ENCODE results near the gene LRFN5. TPM values are rescaled to one million over a fixed set of nuclear protein-coding genes. Genes with fewer than 3 reads are reported as not detected.
"Not testable (repeated sequence)": the region's sequence is repeated elsewhere in the genome, so short reads cannot be mapped to it uniquely, and the experiment has no call there.

LRFN5 gene
- 12.0 TPM for total RNA-seq

- no peaks in the 10 kb centered on the region for H3K36me3 ChIP-seq (ENCODE audit: control insufficient read depth in 3 of 3, insufficient read depth in 3 of 3, low read length in 3 of 3)
- H3K4me3 ChIP-seq (ENCODE audit: low read length in 3 of 3) = peak within 1 kb of the TSS; percentile 70 to 80 (median 72)
- H3K27ac ChIP-seq (ENCODE audit: low read depth, low read length) = no peak within 1 kb of the TSS
- H3K9ac ChIP-seq (ENCODE audit: low read depth in 1 of 3, low read length in 3 of 3) = peak within 1 kb of the TSS; percentile 16 to 45 (median 29)
- H3K4me1 ChIP-seq (ENCODE audit: control insufficient read depth in 3 of 3, insufficient read depth in 3 of 3, low read length in 3 of 3) = peaks cover 26 to 34% (median 29%) of the 10 kb centered on the region in 3 donors
- H3K27me3 ChIP-seq (ENCODE audit: control insufficient read depth in 3 of 3, insufficient read depth in 3 of 3, low read length in 3 of 3) = peaks cover 46 to 65% (median 59%) of the 10 kb centered on the region in 3 donors
- H3K9me3 ChIP-seq (ENCODE audit: control insufficient read depth in 3 of 3, low read length in 3 of 3) = no peaks in the 10 kb centered on the region
Observed at GRCh38 chr14:41606532-41607303, at the start of gene LRFN5. LRFN5 (plus strand) TSS chr14:41606876.

GRCh38 chr14:41558490-41558889 lies 48.2 kb upstream of the LRFN5 start:
- Histone ChIP-seq H3K27ac (ENCODE audit: low read depth, low read length) (no peak overlapping the region), H3K9me3 (ENCODE audit: control insufficient read depth in 3 of 3, low read length in 3 of 3) (no peaks in the 10 kb centered on the region), H3K4me1 (ENCODE audit: control insufficient read depth in 3 of 3, insufficient read depth in 3 of 3, low read length in 3 of 3) (no peaks in the 10 kb centered on the region), H3K36me3 (ENCODE audit: control insufficient read depth in 3 of 3, insufficient read depth in 3 of 3, low read length in 3 of 3) (no peaks in the 10 kb centered on the region), H3K9ac (ENCODE audit: low read depth in 1 of 3, low read length in 3 of 3) (no peak overlapping the region), H3K27me3 (ENCODE audit: control insufficient read depth in 3 of 3, insufficient read depth in 3 of 3, low read length in 3 of 3) (no peaks in the 10 kb centered on the region), H3K4me3 (ENCODE audit: low read length in 3 of 3) (no peak overlapping the region)

DNA sequence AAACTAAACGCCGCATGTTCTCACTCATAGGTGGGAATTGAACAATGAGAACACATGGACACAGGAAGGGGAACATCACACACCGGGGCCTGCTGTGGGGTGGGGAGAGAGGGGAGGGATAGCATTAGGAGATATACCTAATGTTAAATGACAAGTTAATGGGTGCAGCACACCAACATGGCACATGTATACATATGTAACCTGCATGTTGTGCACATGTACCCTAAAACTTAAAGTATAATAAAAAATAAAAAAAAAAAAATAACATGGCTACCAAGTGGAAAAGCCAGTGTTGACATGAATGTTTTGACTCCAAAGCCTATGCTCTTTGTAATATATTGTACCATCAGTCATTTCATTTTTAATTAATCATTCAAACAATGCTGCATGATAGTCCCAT lies 39.8 kb upstream of the LRFN5 start:
- not testable (repeated sequence) for H3K9me3 ChIP-seq (ENCODE audit: control insufficient read depth in 3 of 3, low read length in 3 of 3); H3K4me3 ChIP-seq (ENCODE audit: low read length in 3 of 3)

DNA sequence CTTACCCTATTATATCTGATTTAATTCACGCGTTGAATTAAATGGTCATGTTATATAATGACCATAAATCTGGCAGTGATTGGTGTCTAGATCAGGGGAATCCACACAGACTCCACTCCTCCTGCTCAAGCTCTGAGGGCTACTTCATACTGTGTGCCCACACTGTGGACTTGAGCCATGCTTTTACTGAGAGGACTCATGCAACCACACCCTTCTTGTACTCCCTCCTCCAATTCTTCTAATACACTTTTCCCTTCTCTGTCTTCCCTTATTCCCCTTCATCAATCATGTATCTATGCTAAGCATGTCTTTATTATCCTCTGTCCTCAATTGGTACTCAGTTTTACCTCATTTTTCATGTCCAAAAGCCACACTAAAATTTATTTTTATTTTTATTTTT lies 37.7 kb upstream of the LRFN5 start:
- Histone ChIP-seq H3K27me3 (ENCODE audit: control insufficient read depth in 3 of 3, insufficient read depth in 3 of 3, low read length in 3 of 3) (no peaks in the 10 kb centered on the region), H3K36me3 (ENCODE audit: control insufficient read depth in 3 of 3, insufficient read depth in 3 of 3, low read length in 3 of 3) (no peaks in the 10 kb centered on the region), H3K9ac (ENCODE audit: low read depth in 1 of 3, low read length in 3 of 3) (no peak overlapping the region), H3K9me3 (ENCODE audit: control insufficient read depth in 3 of 3, low read length in 3 of 3) (no peaks in the 10 kb centered on the region), H3K27ac (ENCODE audit: low read depth, low read length) (no peak overlapping the region), H3K4me3 (ENCODE audit: low read length in 3 of 3) (no peak overlapping the region), H3K4me1 (ENCODE audit: control insufficient read depth in 3 of 3, insufficient read depth in 3 of 3, low read length in 3 of 3) (no peaks in the 10 kb centered on the region)

More for the DNA sequence above, 39.8 kb upstream of the LRFN5 start:
- not testable (repeated sequence) for H3K36me3 ChIP-seq (ENCODE audit: control insufficient read depth in 3 of 3, insufficient read depth in 3 of 3, low read length in 3 of 3); H3K9ac ChIP-seq (ENCODE audit: low read depth in 1 of 3, low read length in 3 of 3); H3K27me3 ChIP-seq (ENCODE audit: control insufficient read depth in 3 of 3, insufficient read depth in 3 of 3, low read length in 3 of 3); H3K4me1 ChIP-seq (ENCODE audit: control insufficient read depth in 3 of 3, insufficient read depth in 3 of 3, low read length in 3 of 3); H3K27ac ChIP-seq (ENCODE audit: low read depth, low read length)

DNA sequence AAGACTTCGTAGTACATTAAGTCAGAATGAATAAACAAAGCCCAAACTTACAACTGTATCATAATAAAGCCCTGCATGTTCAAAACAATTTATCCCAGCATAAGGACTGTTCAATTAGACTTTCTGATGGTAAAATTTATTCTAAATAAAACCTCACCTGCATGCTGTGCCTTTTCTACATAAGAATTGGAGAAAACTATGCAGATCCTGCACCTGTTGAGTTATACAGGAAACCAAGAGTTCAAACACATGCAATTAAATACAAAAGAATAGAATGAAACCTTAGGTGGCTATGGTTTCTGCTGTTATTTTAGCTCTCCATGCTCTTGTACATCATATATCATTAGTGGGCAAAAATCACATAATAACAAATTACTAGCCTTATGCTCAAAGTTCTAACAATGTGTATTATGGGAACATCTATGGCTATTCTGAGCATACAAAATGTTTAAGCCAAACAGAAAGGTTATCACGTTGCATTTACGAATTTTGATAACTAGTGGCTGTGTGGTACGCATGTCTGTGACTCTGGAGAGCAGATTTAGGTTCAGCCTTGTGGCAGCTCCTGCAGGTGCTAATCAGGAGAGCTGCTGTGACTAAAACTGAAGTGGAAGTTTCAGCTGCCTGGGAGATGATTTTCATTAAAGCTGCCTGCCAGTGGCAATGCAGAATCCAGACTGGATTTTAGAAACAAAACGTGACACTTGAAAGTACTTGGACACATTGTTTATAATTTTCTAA lies 36.1 kb upstream of the LRFN5 start:
- Histone ChIP-seq H3K36me3 (ENCODE audit: control insufficient read depth in 3 of 3, insufficient read depth in 3 of 3, low read length in 3 of 3) (no peaks in the 10 kb centered on the region), H3K27ac (ENCODE audit: low read depth, low read length) (no peak overlapping the region), H3K9me3 (ENCODE audit: control insufficient read depth in 3 of 3, low read length in 3 of 3) (no peaks in the 10 kb centered on the region), H3K4me3 (ENCODE audit: low read length in 3 of 3) (no peak overlapping the region), H3K27me3 (ENCODE audit: control insufficient read depth in 3 of 3, insufficient read depth in 3 of 3, low read length in 3 of 3) (no peaks in the 10 kb centered on the region), H3K4me1 (ENCODE audit: control insufficient read depth in 3 of 3, insufficient read depth in 3 of 3, low read length in 3 of 3) (no peaks in the 10 kb centered on the region), H3K9ac (ENCODE audit: low read depth in 1 of 3, low read length in 3 of 3) (no peak overlapping the region)

- Histone ChIP-seq H3K9me3 (ENCODE audit: control insufficient read depth in 3 of 3, low read length in 3 of 3) (no peaks in the 10 kb centered on the region), H3K27ac (ENCODE audit: low read depth, low read length) (no peak overlapping the region), H3K4me3 (ENCODE audit: low read length in 3 of 3) (no peak overlapping the region), H3K27me3 (ENCODE audit: control insufficient read depth in 3 of 3, insufficient read depth in 3 of 3, low read length in 3 of 3) (no peaks in the 10 kb centered on the region), H3K4me1 (ENCODE audit: control insufficient read depth in 3 of 3, insufficient read depth in 3 of 3, low read length in 3 of 3) (no peaks in the 10 kb centered on the region), H3K36me3 (ENCODE audit: control insufficient read depth in 3 of 3, insufficient read depth in 3 of 3, low read length in 3 of 3) (no peaks in the 10 kb centered on the region), H3K9ac (ENCODE audit: low read depth in 1 of 3, low read length in 3 of 3) (no peak overlapping the region)
Observed at GRCh38 chr14:41586237-41586636, 20.4 kb upstream of the LRFN5 start.

DNA sequence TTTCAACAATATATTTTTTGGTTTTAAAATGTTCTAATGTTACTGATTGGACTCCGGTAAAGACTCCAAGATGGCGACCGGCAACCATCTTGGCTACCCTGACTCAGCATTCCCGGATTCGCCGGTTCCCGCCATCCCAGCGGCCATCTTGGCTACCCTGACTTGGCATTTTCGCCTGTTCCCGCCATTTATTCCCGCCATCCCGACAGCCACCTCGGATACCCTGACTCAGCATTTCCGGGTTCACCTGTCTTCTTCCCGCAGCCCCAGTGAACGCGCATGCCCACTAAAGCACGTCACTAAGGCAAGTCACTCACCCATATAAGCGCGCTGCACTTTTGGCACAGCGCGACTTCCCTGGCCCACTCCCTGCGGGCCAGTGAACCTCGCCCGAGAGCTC lies 9.0 kb upstream of the LRFN5 start:
- Histone ChIP-seq H3K9me3 (ENCODE audit: control insufficient read depth in 3 of 3, low read length in 3 of 3) (no peaks in the 10 kb centered on the region), H3K4me1 (ENCODE audit: control insufficient read depth in 3 of 3, insufficient read depth in 3 of 3, low read length in 3 of 3) (no peaks in the 10 kb centered on the region), H3K27ac (ENCODE audit: low read depth, low read length) (no peak overlapping the region), H3K9ac (ENCODE audit: low read depth in 1 of 3, low read length in 3 of 3) (no peak overlapping the region), H3K27me3 (ENCODE audit: control insufficient read depth in 3 of 3, insufficient read depth in 3 of 3, low read length in 3 of 3) (no peaks in the 10 kb centered on the region), H3K4me3 (ENCODE audit: low read length in 3 of 3) (no peak overlapping the region), H3K36me3 (ENCODE audit: control insufficient read depth in 3 of 3, insufficient read depth in 3 of 3, low read length in 3 of 3) (no peaks in the 10 kb centered on the region)

DNA sequence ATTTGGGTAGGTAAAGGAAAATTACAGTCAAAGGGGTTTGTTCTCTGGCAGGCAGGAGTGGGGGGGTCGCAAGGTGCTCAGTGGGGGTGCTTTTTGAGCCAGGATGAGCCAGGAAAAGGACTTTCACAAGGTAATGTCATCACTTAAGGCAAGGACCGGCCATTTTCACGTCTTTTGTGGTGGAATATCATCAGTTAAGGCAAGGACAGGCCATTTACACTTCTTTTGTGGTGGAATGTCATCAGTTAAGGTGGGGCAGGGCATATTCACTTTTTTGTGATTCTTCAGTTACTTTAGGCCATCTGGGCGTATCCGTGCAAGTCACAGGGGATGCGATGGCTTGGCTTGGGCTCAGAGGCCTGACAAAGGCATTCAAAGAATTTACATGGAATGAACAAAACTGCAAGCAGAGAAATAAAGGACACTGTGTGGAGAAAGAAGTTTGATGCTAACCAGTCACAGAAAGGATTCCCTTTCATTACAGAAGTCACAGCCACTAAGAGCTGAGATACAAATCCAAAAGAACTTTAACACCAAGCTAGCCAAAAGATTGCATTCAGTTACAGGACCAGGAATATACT lies 6.8 kb upstream of the LRFN5 start:
- not testable (repeated sequence) for H3K9me3 ChIP-seq (ENCODE audit: control insufficient read depth in 3 of 3, low read length in 3 of 3); H3K4me3 ChIP-seq (ENCODE audit: low read length in 3 of 3); H3K27ac ChIP-seq (ENCODE audit: low read depth, low read length); H3K36me3 ChIP-seq (ENCODE audit: control insufficient read depth in 3 of 3, insufficient read depth in 3 of 3, low read length in 3 of 3); H3K27me3 ChIP-seq (ENCODE audit: control insufficient read depth in 3 of 3, insufficient read depth in 3 of 3, low read length in 3 of 3); H3K9ac ChIP-seq (ENCODE audit: low read depth in 1 of 3, low read length in 3 of 3); H3K4me1 ChIP-seq (ENCODE audit: control insufficient read depth in 3 of 3, insufficient read depth in 3 of 3, low read length in 3 of 3)

- Histone ChIP-seq H3K27me3 (ENCODE audit: control insufficient read depth in 3 of 3, insufficient read depth in 3 of 3, low read length in 3 of 3) (peaks cover 35 to 56% (median 54%) of the 10 kb centered on the region in 3 donors), H3K9ac (ENCODE audit: low read depth in 1 of 3, low read length in 3 of 3) (peak overlapping the region in 2 of 3 donors; percentile 12 to 45), H3K4me1 (ENCODE audit: control insufficient read depth in 3 of 3, insufficient read depth in 3 of 3, low read length in 3 of 3) (peaks cover 26 to 33% (median 29%) of the 10 kb centered on the region in 3 donors), H3K36me3 (ENCODE audit: control insufficient read depth in 3 of 3, insufficient read depth in 3 of 3, low read length in 3 of 3) (no peaks in the 10 kb centered on the region), H3K4me3 (ENCODE audit: low read length in 3 of 3) (peak overlapping the region; percentile 68 to 72 (median 70)), H3K9me3 (ENCODE audit: control insufficient read depth in 3 of 3, low read length in 3 of 3) (no peaks in the 10 kb centered on the region), H3K27ac (ENCODE audit: low read depth, low read length) (no peak overlapping the region)
Observed at GRCh38 chr14:41604721-41605531, 1.8 kb upstream of the LRFN5 start.
